CD4-positive, alpha-beta T cell treated with Interleukin-2 at 100 ng/mL for 4 hours (primary cell): ENCODE measurements around the gene ATF4.
A peak's percentile ranks its signal among the peaks of the same experiment; 100 is the strongest.

Experiments used
- DNase-seq: peaks from one replicate; pipeline ENCODE4 v3.0.0-alpha.2; 2020; ENCODE audit warnings: low spot score

ATF4 gene

GRCh38 chr22:39520226-39521105, at the start of gene ATF4:
Gene ATF4, plus strand, starts transcription at chr22:39520562. Its CDS starts 884 bp downstream, at chr22:39521446.
- peak; percentile 93 for DNase-seq

- no peak for DNase-seq
These were observed 48.8 kb upstream of the ATF4 start for GRCh38 chr22:39471381-39472141.

- no peak for DNase-seq
These were observed 47.5 kb upstream of the ATF4 start for GRCh38 chr22:39472570-39473556.

- no peak for DNase-seq
These were observed 46.5 kb upstream of the ATF4 start for GRCh38 chr22:39473851-39474250.

- no peak for DNase-seq
These were observed 45.8 kb upstream of the ATF4 start for GRCh38 chr22:39474351-39475111.

GRCh38 chr22:39475337-39475736, 45.0 kb upstream of the ATF4 start:
- DNase-seq, result no peak

- no peak for DNase-seq
These were observed 44.5 kb upstream of the ATF4 start for GRCh38 chr22:39475902-39476301.

- no peak for DNase-seq
These were observed 43.7 kb upstream of the ATF4 start for GRCh38 chr22:39476664-39477063.

- DNase-seq, result no peak
These were observed 42.8 kb upstream of the ATF4 start for GRCh38 chr22:39477542-39477941.

GRCh38 chr22:39478441-39478850, 41.9 kb upstream of the ATF4 start:
- DNase-seq, result no peak

- DNase-seq, result no peak
These were observed 41.1 kb upstream of the ATF4 start for GRCh38 chr22:39479254-39479653.

GRCh38 chr22:39480557-39480956, 39.8 kb upstream of the ATF4 start:
- no peak for DNase-seq

GRCh38 chr22:39481054-39481453, 39.3 kb upstream of the ATF4 start:
- no peak for DNase-seq

- no peak for DNase-seq
These were observed 38.8 kb upstream of the ATF4 start for GRCh38 chr22:39481595-39481994.

GRCh38 chr22:39482768-39483167, 37.6 kb upstream of the ATF4 start:
- DNase-seq, result no peak

- no peak for DNase-seq
These were observed 33.2 kb upstream of the ATF4 start for GRCh38 chr22:39486951-39487825.

- no peak for DNase-seq
These were observed 32.4 kb upstream of the ATF4 start for GRCh38 chr22:39487826-39488520.

GRCh38 chr22:39488563-39489083, 31.7 kb upstream of the ATF4 start:
- DNase-seq, result no peak
